Measurements from ENCODE around the gene TAF13.
"Not testable (repeated sequence)": the region's sequence is repeated elsewhere in the genome, so short reads cannot be mapped to it uniquely, and the experiment has no call there.

The TAF13 gene

GRCh38 chr1:109091078-109091838, 15.5 kb upstream of the TAF13 start:
- no peak for DNase-seq (ENCODE audit: low spot score)

- DNase-seq (ENCODE audit: low spot score), result peak; percentile 61
Measured at GRCh38 chr1:109090196-109091077, 14.6 kb upstream of the TAF13 start, which contains the start of gene TMEM167B. TSS of gene TMEM167B (plus strand) at chr1:109090764. CDS start at chr1:109090873, 109 bp downstream.

- DNase-seq (ENCODE audit: low spot score), result peak; percentile 78
Measured at GRCh38 chr1:109089242-109090015, 13.6 kb upstream of the TAF13 start.

- DNase-seq (ENCODE audit: low spot score), result no peak
Measured at GRCh38 chr1:109084563-109085517, 9.0 kb upstream of the TAF13 start.

GRCh38 chr1:109083923-109084322, 8.1 kb upstream of the TAF13 start:
- peak; percentile 88 for DNase-seq (ENCODE audit: low spot score)

- no peak for DNase-seq (ENCODE audit: low spot score)
Measured at GRCh38 chr1:109083501-109083900, 7.7 kb upstream of the TAF13 start.

- DNase-seq (ENCODE audit: low spot score), result no peak
Measured at GRCh38 chr1:109080441-109081082, 4.8 kb upstream of the TAF13 start.

GRCh38 chr1:109079240-109079622, 3.4 kb upstream of the TAF13 start:
- no peak for DNase-seq (ENCODE audit: low spot score)

GRCh38 chr1:109078317-109078716, 2.5 kb upstream of the TAF13 start:
- no peak for DNase-seq (ENCODE audit: low spot score)

- no peak for DNase-seq (ENCODE audit: low spot score)
Measured at GRCh38 chr1:109069294-109069693, 6.5 kb downstream of the TAF13 start.

- DNase-seq (ENCODE audit: low spot score), result no peak
Measured at GRCh38 chr1:109067883-109068282, 7.9 kb downstream of the TAF13 start.

GRCh38 chr1:109065137-109065536, 10.7 kb downstream of the TAF13 start:
- DNase-seq (ENCODE audit: low spot score), result no peak

GRCh38 chr1:109061183-109061582, 14.6 kb downstream of the TAF13 start:
- no peak for DNase-seq (ENCODE audit: low spot score)

- no peak for DNase-seq (ENCODE audit: low spot score)
Measured at GRCh38 chr1:109060707-109061106, 15.1 kb downstream of the TAF13 start.

GRCh38 chr1:109059026-109059425, 16.8 kb downstream of the TAF13 start:
- no peak for DNase-seq (ENCODE audit: low spot score)

- no peak for DNase-seq (ENCODE audit: low spot score)
Measured at GRCh38 chr1:109056064-109056463, 19.7 kb downstream of the TAF13 start.

GRCh38 chr1:109052145-109052544, 23.7 kb downstream of the TAF13 start:
- DNase-seq (ENCODE audit: low spot score), result not testable (repeated sequence)

- no peak for DNase-seq (ENCODE audit: low spot score)
Measured at GRCh38 chr1:109050228-109050995, 25.4 kb downstream of the TAF13 start.

- no peak for DNase-seq (ENCODE audit: low spot score)
Measured at GRCh38 chr1:109048335-109048734, 27.5 kb downstream of the TAF13 start.

- no peak for DNase-seq (ENCODE audit: low spot score)
Measured at GRCh38 chr1:109047339-109047738, 28.5 kb downstream of the TAF13 start.
